ENCODE measurements around the gene DNAH8.

Gene DNAH8, protein sequence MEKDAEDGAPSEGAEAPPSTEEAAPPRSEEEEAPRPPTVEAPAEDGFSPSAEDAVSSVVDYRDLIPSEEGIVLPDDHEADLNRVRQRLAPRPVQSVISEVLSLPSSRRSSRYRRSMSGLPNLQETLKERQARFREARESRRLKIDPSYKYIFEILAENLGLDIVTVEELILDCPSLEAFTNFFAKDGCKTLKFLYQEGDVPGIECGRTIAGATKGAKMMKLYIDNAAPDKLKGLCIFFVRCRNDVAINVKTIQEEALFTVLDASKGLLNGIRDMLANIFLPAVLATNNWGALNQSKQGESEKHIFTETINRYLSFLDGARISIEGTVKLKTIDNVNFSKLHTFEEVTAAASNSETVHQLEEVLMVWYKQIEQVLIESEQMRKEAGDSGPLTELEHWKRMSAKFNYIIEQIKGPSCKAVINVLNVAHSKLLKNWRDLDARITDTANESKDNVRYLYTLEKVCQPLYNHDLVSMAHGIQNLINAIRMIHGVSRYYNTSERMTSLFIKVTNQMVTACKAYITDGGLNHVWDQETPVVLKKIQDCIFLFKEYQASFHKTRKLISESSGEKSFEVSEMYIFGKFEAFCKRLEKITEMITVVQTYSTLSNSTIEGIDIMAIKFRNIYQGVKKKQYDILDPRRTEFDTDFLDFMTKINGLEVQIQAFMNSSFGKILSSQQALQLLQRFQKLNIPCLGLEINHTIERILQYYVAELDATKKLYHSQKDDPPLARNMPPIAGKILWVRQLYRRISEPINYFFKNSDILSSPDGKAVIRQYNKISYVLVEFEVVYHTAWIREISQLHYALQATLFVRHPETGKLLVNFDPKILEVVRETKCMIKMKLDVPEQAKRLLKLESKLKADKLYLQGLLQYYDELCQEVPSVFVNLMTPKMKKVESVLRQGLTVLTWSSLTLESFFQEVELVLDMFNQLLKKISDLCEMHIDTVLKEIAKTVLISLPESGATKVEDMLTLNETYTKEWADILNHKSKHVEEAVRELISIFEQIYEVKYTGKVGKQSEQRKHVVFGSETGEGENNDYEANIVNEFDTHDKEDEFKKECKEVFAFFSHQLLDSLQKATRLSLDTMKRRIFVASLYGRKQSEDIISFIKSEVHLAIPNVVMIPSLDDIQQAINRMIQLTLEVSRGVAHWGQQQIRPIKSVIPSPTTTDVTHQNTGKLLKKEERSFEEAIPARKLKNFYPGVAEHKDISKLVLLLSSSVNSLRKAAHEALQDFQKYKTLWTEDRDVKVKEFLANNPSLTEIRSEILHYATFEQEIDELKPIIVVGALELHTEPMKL (N-terminal part only)

GRCh38 chr6:38715016-38715689, at the start of gene DNAH8:
DNAH8 (plus strand) TSS chr6:38715311; CDS start chr6:38722810, 7,499 bp downstream.
- peak; percentile 26 for DNase-seq (ENCODE audit: low spot score)
- in situ Hi-C loops (cut with MboI; ENCODE audit: low pct_unique_long_range_greater_than_20kb, low sequenced_read_pairs, unreplicated experiment) = no loop called here
- TF ChIP-seq, protein P1, sequence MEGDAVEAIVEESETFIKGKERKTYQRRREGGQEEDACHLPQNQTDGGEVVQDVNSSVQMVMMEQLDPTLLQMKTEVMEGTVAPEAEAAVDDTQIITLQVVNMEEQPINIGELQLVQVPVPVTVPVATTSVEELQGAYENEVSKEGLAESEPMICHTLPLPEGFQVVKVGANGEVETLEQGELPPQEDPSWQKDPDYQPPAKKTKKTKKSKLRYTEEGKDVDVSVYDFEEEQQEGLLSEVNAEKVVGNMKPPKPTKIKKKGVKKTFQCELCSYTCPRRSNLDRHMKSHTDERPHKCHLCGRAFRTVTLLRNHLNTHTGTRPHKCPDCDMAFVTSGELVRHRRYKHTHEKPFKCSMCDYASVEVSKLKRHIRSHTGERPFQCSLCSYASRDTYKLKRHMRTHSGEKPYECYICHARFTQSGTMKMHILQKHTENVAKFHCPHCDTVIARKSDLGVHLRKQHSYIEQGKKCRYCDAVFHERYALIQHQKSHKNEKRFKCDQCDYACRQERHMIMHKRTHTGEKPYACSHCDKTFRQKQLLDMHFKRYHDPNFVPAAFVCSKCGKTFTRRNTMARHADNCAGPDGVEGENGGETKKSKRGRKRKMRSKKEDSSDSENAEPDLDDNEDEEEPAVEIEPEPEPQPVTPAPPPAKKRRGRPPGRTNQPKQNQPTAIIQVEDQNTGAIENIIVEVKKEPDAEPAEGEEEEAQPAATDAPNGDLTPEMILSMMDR (IDR thresholded peaks at IDR 0.05; ENCODE audit: extremely low read depth, insufficient read depth, missing control alignments) = no peak

- in situ Hi-C loops (cut with MboI; ENCODE audit: low pct_unique_long_range_greater_than_20kb, low sequenced_read_pairs, unreplicated experiment) = no loop called here
- TF ChIP-seq, protein P1 (IDR thresholded peaks at IDR 0.05; ENCODE audit: extremely low read depth, insufficient read depth, missing control alignments) = peak; percentile 63
- DNase-seq (ENCODE audit: low spot score) = peak; percentile 74
Observed at GRCh38 chr6:38671885-38672467, 43.1 kb upstream of the DNAH8 start.

GRCh38 chr6:38673397-38674165, 41.5 kb upstream of the DNAH8 start:
- TF ChIP-seq, protein P1 (IDR thresholded peaks at IDR 0.05; ENCODE audit: extremely low read depth, insufficient read depth, missing control alignments) = no peak

DNA sequence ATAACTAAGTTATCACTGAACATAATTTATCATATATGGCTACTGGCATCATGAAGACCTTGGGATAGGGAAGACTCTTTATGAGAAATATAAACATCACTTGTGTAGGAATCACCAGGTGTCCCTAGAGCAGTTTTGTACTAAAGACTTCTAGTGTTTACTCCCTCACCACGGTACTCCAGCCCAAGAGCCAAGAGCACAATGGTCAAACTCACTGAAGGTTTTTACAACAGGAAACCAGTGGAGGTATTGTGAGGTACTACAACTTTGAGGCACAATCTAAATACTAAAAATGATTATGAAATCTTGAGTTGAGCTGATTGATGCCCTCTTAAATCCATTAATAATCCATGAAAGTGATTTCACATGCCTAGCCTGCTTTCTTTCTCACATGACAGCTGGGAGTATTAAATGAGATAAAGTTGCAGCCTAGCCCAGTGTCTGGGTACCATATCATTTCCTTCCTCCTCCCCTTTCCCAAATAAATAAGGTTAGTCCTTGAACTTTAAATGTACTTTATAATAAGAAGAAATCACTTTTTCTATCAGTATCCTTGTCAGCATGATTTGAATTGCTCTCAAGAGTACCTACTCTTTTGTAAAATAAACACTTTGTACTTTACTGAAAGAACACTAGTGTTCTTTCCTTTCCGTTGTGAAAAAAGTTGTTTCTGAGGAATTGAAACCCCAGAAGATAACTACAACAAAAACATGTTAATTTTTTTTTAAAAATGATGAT, 38.7 kb upstream of the DNAH8 start:
- TF ChIP-seq, protein P1 (IDR thresholded peaks at IDR 0.05; ENCODE audit: extremely low read depth, insufficient read depth, missing control alignments) = no peak
- in situ Hi-C loops (cut with MboI; ENCODE audit: low pct_unique_long_range_greater_than_20kb, low sequenced_read_pairs, unreplicated experiment) = no loop called here
- DNase-seq (ENCODE audit: low spot score) = no peak

More at GRCh38 chr6:38673397-38674165, 41.5 kb upstream of the DNAH8 start:
- DNase-seq (ENCODE audit: low spot score) = no peak
- in situ Hi-C loops (cut with MboI; ENCODE audit: low pct_unique_long_range_greater_than_20kb, low sequenced_read_pairs, unreplicated experiment) = no loop called here

GRCh38 chr6:38676974-38677544, 38.1 kb upstream of the DNAH8 start:
- TF ChIP-seq, protein P1 (IDR thresholded peaks at IDR 0.05; ENCODE audit: extremely low read depth, insufficient read depth, missing control alignments) = no peak
- in situ Hi-C loops (cut with MboI; ENCODE audit: low pct_unique_long_range_greater_than_20kb, low sequenced_read_pairs, unreplicated experiment) = no loop called here
- DNase-seq (ENCODE audit: low spot score) = peak; percentile 9
